SK-N-SH (cell line): ENCODE data around the gene BRWD1. TPM values are rescaled to one million over a fixed set of nuclear protein-coding genes. Genes with fewer than 3 reads are reported as not detected.

ENCODE experiments used
- CTCF ChIA-PET: fragments of 300-600, 350-600 bp; formaldehyde crosslinking; extraction: SDS; loops from one replicate; lab custom pipeline; 2021; lab: Yijun Ruan, JAX
- POLR2A ChIA-PET: fragments of 350-600 bp; sonication (Branson Sonifier 250); formaldehyde crosslinking; extraction: SDS; loops from one replicate; lab custom pipeline; 2020; ENCODE audit warnings: antibody characterized with exemption, inconsistent platforms; lab: Yijun Ruan, JAX
- DNase-seq: peaks from one replicate; pipeline ENCODE4 v3.0.0; 2012
- H2AFZ ChIP-seq: fragments of 200-600 bp; sonication (generic); 2 replicates; pipeline ENCODE4 v1.8.1; 2016; ENCODE audit warnings: antibody characterized with exemption, mild to moderate bottlenecking, low read depth
- H3F3A ChIP-seq: fragments of 200-600 bp; sonication (generic); replicated peaks from 2 replicates; pipeline ENCODE3; 2016; ENCODE audit warnings: antibody characterized with exemption, mild to moderate bottlenecking; ENCODE audit not compliant: insufficient read depth
- H3K27ac ChIP-seq, 2 experiments: fragments of 200-500 bp in 1 of 2; fragments of 200-600 bp in 1 of 2; sonication (Bioruptor generic) in 1 of 2; sonication (generic), shearing (Covaris generic) in 1 of 2; 2 replicates each; pipeline versions ENCODE4 v1.5.1 to v1.6.1; 2014 to 2016; ENCODE audit warnings: low read depth in 2 of 2, inconsistent platforms in 1 of 2, low read length in 1 of 2, mild to moderate bottlenecking in 1 of 2, mixed read lengths in 1 of 2
- H3K27me3 ChIP-seq: fragments of 200-600 bp; sonication (generic), shearing (Covaris generic); 2 replicates; pipeline ENCODE4 v1.6.1; 2016; ENCODE audit warnings: mixed run types; ENCODE audit not compliant: insufficient read depth
- H3K36me3 ChIP-seq, 2 experiments: fragments of 200-500 bp in 1 of 2; fragments of 200-600 bp in 1 of 2; sonication (Bioruptor generic) in 1 of 2; sonication (generic) in 1 of 2; replicated peaks in 1 of 2; 2 replicates each; pipeline versions ENCODE3 to v1.5.1; 2014 to 2016; ENCODE audit warnings: low read length in 1 of 2, mild to moderate bottlenecking in 1 of 2; ENCODE audit not compliant: insufficient read depth in 2 of 2, control insufficient read depth in 1 of 2
- H3K4me1 ChIP-seq, 2 experiments: fragments of 200-500 bp in 1 of 2; fragments of 200-600 bp in 1 of 2; sonication (Bioruptor generic) in 1 of 2; sonication (generic), shearing (Covaris generic) in 1 of 2; 2 replicates each; pipeline versions ENCODE4 v1.5.1 to v1.6.1; 2014 to 2016; ENCODE audit warnings: low read depth in 1 of 2, low read length in 1 of 2, mixed run types in 1 of 2; ENCODE audit not compliant: insufficient read depth in 2 of 2, control insufficient read depth in 1 of 2
- H3K4me2 ChIP-seq: fragments of 200-600 bp; sonication (generic), shearing (Covaris generic); 2 replicates; pipeline ENCODE4 v1.6.1; 2017; ENCODE audit warnings: mixed run types
- H3K4me3 ChIP-seq, 2 experiments: fragments of 200-500 bp in 1 of 2; fragments of 200-600 bp in 1 of 2; sonication (Bioruptor generic) in 1 of 2; sonication (generic), shearing (Covaris generic) in 1 of 2; 2 replicates each; pipeline versions ENCODE4 v1.5.1 to v1.8.1; 2014 to 2016; ENCODE audit warnings: low read depth in 2 of 2, inconsistent platforms in 1 of 2, low read length in 1 of 2, mild to moderate bottlenecking in 1 of 2, mixed read lengths in 1 of 2, moderate library complexity in 1 of 2
- H3K79me2 ChIP-seq: fragments of 200-600 bp; sonication (generic); 2 replicates; pipeline ENCODE4 v1.8.1; 2017; ENCODE audit warnings: mild to moderate bottlenecking; ENCODE audit not compliant: insufficient read depth
- H3K9ac ChIP-seq: fragments of 200-600 bp; sonication (generic); 2 replicates; pipeline ENCODE4 v1.6.1; 2017; ENCODE audit warnings: mixed run types
- H3K9me2 ChIP-seq: fragments of 200-600 bp; sonication (generic); 2 replicates; pipeline ENCODE4 v1.6.1; 2017; ENCODE audit warnings: mixed run types
- H3K9me3 ChIP-seq: fragments of 200-600 bp; sonication (generic); 2 replicates; pipeline ENCODE4 v1.6.1; 2017; ENCODE audit warnings: mixed run types, mild to moderate bottlenecking, moderate library complexity
- H4K20me1 ChIP-seq: fragments of 200-600 bp; sonication (generic); 2 replicates; pipeline ENCODE4 v1.6.1; 2017; ENCODE audit warnings: mild to moderate bottlenecking, mixed run types; ENCODE audit not compliant: insufficient read depth
- CTCF ChIP-seq: fragments of 200-600 bp; sonication (generic); IDR thresholded peaks from 2 replicates; pipeline ENCODE4 v1.6.1; 2017; ENCODE audit warnings: antibody characterized with exemption, mild to moderate bottlenecking, moderate library complexity
- EP300 ChIP-seq, 2 experiments: IDR thresholded peaks; 2 replicates each; pipeline versions ENCODE4 v1.4.0 to v1.6.1; 2012; ENCODE audit warnings: borderline replicate concordance in 1 of 2, low read depth in 1 of 2, low read length in 1 of 2
- EZH2phosphoT487 ChIP-seq: fragments of 200-600 bp; sonication (generic); IDR thresholded peaks from 2 replicates; pipeline ENCODE4 v1.6.1; 2017; ENCODE audit warnings: low read depth, mixed run types, mild to moderate bottlenecking, antibody characterized with exemption, moderate library complexity, borderline replicate concordance
- FOSL2 ChIP-seq: IDR thresholded peaks from 2 replicates; pipeline ENCODE4 v1.4.0; 2012; ENCODE audit warnings: low read depth, mild to moderate bottlenecking, moderate library complexity, borderline replicate concordance
- FOXJ3 ChIP-seq: sonication (generic); formaldehyde crosslinking; IDR thresholded peaks from 2 replicates; pipeline ENCODE4 v1.5.1; 2020; ENCODE audit warnings: mild to moderate bottlenecking, missing genetic modification reagents
- GATA2 ChIP-seq: sonication (generic); formaldehyde crosslinking; IDR thresholded peaks from 2 replicates; pipeline ENCODE4 v1.5.0; 2020; ENCODE audit warnings: mild to moderate bottlenecking, missing genetic modification reagents
- MEF2A ChIP-seq: IDR thresholded peaks from 2 replicates; pipeline ENCODE4 v1.4.0; 2012; ENCODE audit warnings: low read depth, borderline replicate concordance
- PBX3 ChIP-seq: IDR thresholded peaks from 2 replicates; pipeline ENCODE4; 2012
- POLR2AphosphoS5 ChIP-seq: IDR thresholded peaks from 2 replicates; pipeline ENCODE4 v1.6.1; 2012; ENCODE audit warnings: low read depth, low read length
- RAD21 ChIP-seq: IDR thresholded peaks from 2 replicates; pipeline ENCODE4 v1.6.1; 2012; ENCODE audit warnings: mild to moderate bottlenecking, low read length
- RCOR1 ChIP-seq: fragments of 150-350 bp; IDR thresholded peaks from 2 replicates; pipeline ENCODE4 v1.6.1; 2017; ENCODE audit warnings: antibody characterized with exemption, low read length
- REST ChIP-seq: IDR thresholded peaks from 2 replicates; pipeline ENCODE4 v1.6.1; 2012; ENCODE audit warnings: mild to moderate bottlenecking, low read depth, low read length, moderate library complexity
- RXRA ChIP-seq: IDR thresholded peaks from 2 replicates; pipeline ENCODE4 v1.4.0; 2012; ENCODE audit warnings: low read depth, mild to moderate bottlenecking, borderline replicate concordance
- SIN3A ChIP-seq: IDR thresholded peaks from 2 replicates; pipeline ENCODE4 v1.6.1; 2012; ENCODE audit warnings: low read depth, mild to moderate bottlenecking, low read length, moderate library complexity, borderline replicate concordance
- TCF12 ChIP-seq: IDR thresholded peaks from 2 replicates; pipeline ENCODE4 v1.4.0; 2012
- TEAD4 ChIP-seq: IDR thresholded peaks from 2 replicates; pipeline ENCODE4 v1.4.0; 2012; ENCODE audit warnings: mild to moderate bottlenecking, borderline replicate concordance; ENCODE audit not compliant: insufficient read depth
- WGBS: methylation state at CpG from one replicate; pipeline ENCODE4 v1.1.6; 2017; ENCODE audit warnings: low lambda C conversion rate; 5-methylcytosine and 5-hydroxymethylcytosine counted together
- polyA plus RNA-seq, 3 experiments: library from polyadenylated mRNA; depleted of rRNA; stranded (reverse); fragments of >200 nt; gene quantifications; 2 replicates each; pipeline ENCODE4 v1.2.3, GENCODE V29; 2012
- TF ChIP-seq, protein P1 (sequence below): fragments of 150-350 bp; IDR thresholded peaks from 2 replicates; pipeline ENCODE4 v1.6.1; 2016; ENCODE audit warnings: mild to moderate bottlenecking, low read depth, low read length

BRWD1 gene
- polyA plus RNA-seq, 1 of the 3 experiments (the other 2 are of a cell fraction): 7.9 TPM

DNA sequence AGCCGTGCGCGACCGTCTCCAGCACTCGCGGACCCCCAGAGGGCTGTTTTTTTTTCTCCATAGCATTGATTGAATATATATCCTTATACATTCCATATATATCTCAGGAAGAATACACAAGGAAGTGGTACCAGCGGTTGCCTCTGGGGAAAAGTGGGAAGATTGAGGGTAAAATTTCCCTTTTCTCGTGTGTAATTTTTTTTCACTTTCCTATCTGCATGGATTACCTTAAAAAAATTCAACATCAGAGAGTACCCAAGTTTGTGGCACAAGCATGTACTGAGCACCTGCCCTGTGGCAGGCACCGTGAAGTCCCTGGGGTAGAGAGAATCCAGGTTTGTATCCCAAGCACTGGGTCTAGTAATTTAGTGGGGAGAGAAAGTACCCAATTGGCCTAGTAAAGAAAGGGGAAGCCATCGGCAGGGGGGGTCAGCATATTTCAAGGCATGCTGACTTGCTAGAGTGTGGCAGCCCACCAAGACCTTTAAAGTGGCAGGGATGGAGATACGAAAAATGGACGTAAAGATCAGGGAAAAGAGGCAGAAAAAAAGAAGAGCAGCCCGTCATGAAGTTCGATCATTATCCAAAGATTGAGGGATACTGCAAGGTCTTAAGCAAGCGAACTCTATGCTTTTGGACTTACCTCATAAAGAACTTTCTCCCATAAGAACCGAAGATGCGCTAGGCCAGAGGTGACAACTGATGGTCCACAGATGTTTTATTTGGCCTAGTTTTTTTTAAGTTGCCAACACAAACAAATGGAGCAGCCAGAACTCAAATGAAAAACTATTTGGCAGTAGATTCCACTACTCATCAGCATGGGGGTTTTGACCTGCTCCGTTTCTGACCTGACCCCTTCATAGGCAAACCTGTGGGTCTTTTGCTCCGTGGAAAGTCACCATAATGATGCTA, 36.9 kb upstream of the BRWD1 start:
- Histone ChIP-seq H2AFZ (peak overlapping the region; percentile 84), H3K4me3 (peak overlapping the region; percentile 49 to 69), H3K27me3 (no peaks in the 10 kb centered on the region), H3K9ac (peak overlapping the region; percentile 73), H3K9me3 (no peaks in the 10 kb centered on the region), H3K27ac (peak overlapping the region; percentile 79 to 98), H3F3A (peaks cover 11% of the 10 kb centered on the region), H3K36me3 (peaks cover 20 to 21% of the 10 kb centered on the region in 2 experiments), H3K4me2 (peak overlapping the region; percentile 77), H3K4me1 (peaks cover 12 to 23% of the 10 kb centered on the region in 2 experiments; a peak in 3 of 4 replicates), H3K9me2 (no peaks in the 10 kb centered on the region), H3K79me2 (peaks cover 32% of the 10 kb centered on the region), H4K20me1 (peaks cover 30% of the 10 kb centered on the region)
- ChIA-PET POLR2A (interaction anchor here (1.2 to 2.9 kb wide), 6 partner anchors 8 to 167 kb away, joined by 4 to 19 read pairs (median 6); partner anchors contain the start of gene PSMG1), CTCF (no interaction called here)
- TF ChIP-seq CTCF: no peak
- no peak for TF ChIP-seq MEF2A
- no peak for TF ChIP-seq FOXJ3 (CRISPR knock-in tag)
- TF ChIP-seq EZH2phosphoT487: no peak
- TF ChIP-seq GATA2: no peak
- TF ChIP-seq EP300 (IDR thresholded peaks at IDR 0.05; ENCODE audit: borderline replicate concordance in 1 of 2, low read depth in 1 of 2, low read length in 1 of 2): no peak
- no peak for TF ChIP-seq RXRA
- TF ChIP-seq, protein P1, sequence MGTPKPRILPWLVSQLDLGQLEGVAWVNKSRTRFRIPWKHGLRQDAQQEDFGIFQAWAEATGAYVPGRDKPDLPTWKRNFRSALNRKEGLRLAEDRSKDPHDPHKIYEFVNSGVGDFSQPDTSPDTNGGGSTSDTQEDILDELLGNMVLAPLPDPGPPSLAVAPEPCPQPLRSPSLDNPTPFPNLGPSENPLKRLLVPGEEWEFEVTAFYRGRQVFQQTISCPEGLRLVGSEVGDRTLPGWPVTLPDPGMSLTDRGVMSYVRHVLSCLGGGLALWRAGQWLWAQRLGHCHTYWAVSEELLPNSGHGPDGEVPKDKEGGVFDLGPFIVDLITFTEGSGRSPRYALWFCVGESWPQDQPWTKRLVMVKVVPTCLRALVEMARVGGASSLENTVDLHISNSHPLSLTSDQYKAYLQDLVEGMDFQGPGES: no peak
- no peak for TF ChIP-seq TEAD4
- no peak for TF ChIP-seq REST
- no peak for TF ChIP-seq FOSL2
- no peak for TF ChIP-seq SIN3A
- no peak for TF ChIP-seq RAD21
- no peak for TF ChIP-seq POLR2AphosphoS5
- TF ChIP-seq RCOR1: no peak
- TF ChIP-seq PBX3: no peak
- no peak for TF ChIP-seq TCF12
- WGBS: 56% methylated on average over 19 of the region's 19 CpGs
- DNase-seq: no peak
